ENCODE results near the gene LTB4R2.

- no peak for TF ChIP-seq CTCF (IDR thresholded peaks at IDR 0.05)
- no peak for TF ChIP-seq POLR2A (IDR thresholded peaks at IDR 0.05)
These were observed 30.4 kb upstream of the LTB4R2 start for GRCh38 chr14:24279301-24280186.

Measured in sigmoid colon (tissue), 3 donors.